Activated CD4-positive, alpha-beta T cell treated with anti-CD3 and anti-CD28 coated beads, Interleukin-2, amount 10 ng/mL, durations not matched to agents 7 days and 5 days (primary cell): ENCODE data around the gene PREX1. TPM values are rescaled to one million over a fixed set of nuclear protein-coding genes. Genes with fewer than 3 reads are reported as not detected.

Experiments
- CTCF ChIA-PET: fragments of 350-600 bp; sonication (Branson Sonifier 250); formaldehyde crosslinking; loops from one replicate; lab custom pipeline; 2021; ENCODE audit warnings: antibody characterized with exemption; lab: Charles Lee
- POLR2A ChIA-PET: fragments of 350-600 bp; sonication (Branson Sonifier 250); formaldehyde crosslinking; loops from one replicate; lab custom pipeline; 2021; ENCODE audit warnings: antibody characterized with exemption; lab: Charles Lee
- DNase-seq: peaks from one replicate; pipeline ENCODE4 v3.0.0-alpha.2; 2020
- H3K27ac Mint-ChIP-seq: one replicate; pipeline ENCODE4 v1.8.0; 2021; ENCODE audit warnings: mild to moderate bottlenecking, moderate library complexity, mixed read lengths
- H3K27me3 Mint-ChIP-seq: one replicate; pipeline ENCODE4 v1.8.0; 2021; ENCODE audit warnings: mixed read lengths
- H3K36me3 Mint-ChIP-seq: one replicate; pipeline ENCODE4 v1.8.0; 2021; ENCODE audit warnings: low read depth, mixed read lengths
- H3K4me1 Mint-ChIP-seq: one replicate; pipeline ENCODE4 v1.8.0; 2021; ENCODE audit warnings: mixed read lengths
- H3K4me3 Mint-ChIP-seq: one replicate; pipeline ENCODE4 v1.8.0; 2021; ENCODE audit warnings: mild to moderate bottlenecking, moderate library complexity, mixed read lengths
- H3K9me3 Mint-ChIP-seq: one replicate; pipeline ENCODE4 v1.8.0; 2021; ENCODE audit warnings: mixed read lengths
- total RNA-seq, 2 experiments: library from RNA; stranded (reverse); gene quantifications; one replicate each; pipeline ENCODE4 v1.2.3, GENCODE V29; 2021

The PREX1 gene
- total RNA-seq, 2 experiments from 2014 or later, result 81.0 to 86.1 TPM

DNA sequence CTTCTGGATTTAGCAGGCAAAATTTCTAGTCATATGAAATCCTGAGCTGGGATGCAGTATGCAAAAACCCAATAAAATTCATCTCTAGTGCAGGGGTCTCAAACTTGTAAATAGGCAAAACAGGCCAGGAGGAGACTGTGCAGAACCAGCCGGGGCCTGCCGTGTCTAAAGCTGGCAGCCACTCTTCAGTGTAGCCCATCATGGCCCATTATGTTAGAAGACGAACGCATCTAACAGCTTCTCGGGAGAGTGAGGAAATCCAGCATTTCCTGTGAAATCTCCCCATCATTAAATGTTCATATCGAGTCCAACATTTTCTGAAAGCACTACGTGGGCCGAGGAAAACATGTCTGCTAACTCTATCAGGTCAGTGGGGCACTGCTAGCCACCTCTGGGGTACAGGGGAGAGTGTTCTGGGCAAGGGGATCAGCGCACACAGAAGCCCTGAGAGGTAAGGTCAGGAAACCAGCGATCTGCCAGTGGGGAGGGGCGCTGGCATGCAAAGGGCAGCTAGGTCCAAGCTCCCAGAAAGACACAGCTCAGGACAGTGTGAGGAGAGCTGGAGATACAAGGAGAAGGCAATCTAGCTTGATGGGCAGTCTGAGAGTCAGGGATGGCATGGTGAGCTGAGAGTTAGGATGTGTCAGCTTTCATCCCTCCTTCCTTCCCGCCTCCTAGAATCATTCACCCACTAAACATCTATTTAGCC, 144.2 kb downstream of the PREX1 start:
- ChIA-PET POLR2A (interaction anchor here (0.6 kb wide), 1 partner anchor 153 kb away, joined by 3 read pairs; no protein-coding TSS in a partner anchor), CTCF (interaction anchor here (0.7 to 1.8 kb wide), 3 partner anchors 26 to 302 kb away, joined by 3 to 6 read pairs (median 3); no protein-coding TSS in a partner anchor)
- H3K4me1 Mint-ChIP-seq, result peaks cover 13% of the 10 kb centered on the region
- no peaks in the 10 kb centered on the region for H3K9me3 Mint-ChIP-seq
- DNase-seq, result no peak
- H3K36me3 Mint-ChIP-seq, result peaks cover 32% of the 10 kb centered on the region
- H3K27ac Mint-ChIP-seq, result no peak overlapping the region
- H3K27me3 Mint-ChIP-seq, result no peaks in the 10 kb centered on the region
- no peak overlapping the region for H3K4me3 Mint-ChIP-seq

DNA sequence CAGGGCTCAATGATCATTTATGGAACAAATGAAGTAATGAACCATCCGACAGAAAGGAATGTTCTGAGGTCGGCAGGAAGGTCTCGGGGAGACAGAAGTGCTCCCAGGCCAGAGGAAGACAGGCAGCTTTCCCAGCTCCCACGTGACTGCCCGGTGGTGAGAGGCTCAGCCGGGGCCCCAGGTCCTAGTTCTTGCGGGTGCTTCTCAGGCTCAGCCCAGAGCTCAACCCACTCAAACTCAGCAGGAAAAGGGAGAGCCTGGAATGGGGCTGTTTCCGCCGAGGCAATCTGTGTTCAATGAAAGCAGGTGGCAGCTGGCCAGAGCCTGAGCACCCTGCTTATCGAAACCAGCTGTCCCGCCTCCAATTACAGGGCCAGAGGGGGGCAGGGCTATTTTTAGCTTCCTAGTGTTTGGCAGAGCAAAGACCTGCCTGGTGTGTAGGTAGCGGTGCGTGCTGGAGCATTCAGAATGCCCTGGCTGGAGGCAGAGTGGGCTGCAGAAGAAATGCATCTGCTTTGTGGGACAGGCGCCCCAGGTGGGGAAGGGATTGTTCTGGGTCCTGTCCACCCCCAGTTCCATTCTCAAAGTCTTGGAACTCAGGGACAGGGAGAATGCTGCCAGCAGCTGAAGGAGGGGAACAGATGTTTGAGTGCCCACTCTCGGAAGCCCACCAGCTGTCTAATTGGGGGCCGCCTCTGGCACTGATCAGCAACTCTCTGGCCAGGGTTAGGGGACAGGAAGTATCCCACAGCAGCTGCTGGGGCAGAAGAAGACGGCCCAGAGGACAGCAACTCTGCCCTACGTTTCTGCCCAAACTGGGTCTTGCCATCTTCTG, 145.1 kb downstream of the PREX1 start:
- CTCF ChIA-PET, result interaction anchor here (1.3 to 1.6 kb wide), 2 partner anchors 25 to 194 kb away, joined by 4 read pairs; no protein-coding TSS in a partner anchor
- H3K4me3 Mint-ChIP-seq, result no peak overlapping the region
- POLR2A ChIA-PET, result interaction anchor here (0.6 kb wide), 1 partner anchor 152 kb away, joined by 3 read pairs; no protein-coding TSS in a partner anchor

DNA sequence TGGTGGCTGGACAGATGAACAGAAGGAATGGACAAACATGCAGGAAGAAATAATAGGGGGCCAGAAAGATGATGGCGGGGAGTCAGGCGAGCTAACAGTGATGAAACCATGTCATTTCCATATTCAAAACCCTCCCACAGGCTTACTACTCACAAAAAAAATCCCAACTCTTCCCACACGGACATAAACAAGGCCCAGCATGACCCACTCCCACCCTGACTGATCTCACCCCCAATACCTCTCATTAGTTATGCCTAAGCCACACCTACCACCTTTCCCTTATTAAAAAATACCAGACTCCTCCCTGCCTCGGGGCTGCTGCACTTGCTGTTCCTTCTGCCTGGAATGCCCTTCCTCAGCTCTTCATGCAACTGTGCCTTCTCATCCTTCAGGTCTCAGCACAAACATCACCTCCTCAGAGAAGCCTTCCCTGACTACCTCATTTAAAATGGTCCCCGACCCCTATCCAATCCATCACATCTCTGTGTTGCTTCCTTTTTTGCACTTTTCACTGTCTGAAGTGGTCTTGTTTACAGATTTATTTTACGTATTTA, 145.8 kb downstream of the PREX1 start:
- POLR2A ChIA-PET, result interaction anchor here (0.6 kb wide), 1 partner anchor 34 kb away, joined by 7 read pairs; no protein-coding TSS in a partner anchor
- no peaks in the 10 kb centered on the region for H3K27me3 Mint-ChIP-seq
- peaks cover 22% of the 10 kb centered on the region for H3K36me3 Mint-ChIP-seq
- H3K27ac Mint-ChIP-seq, result no peak overlapping the region
- no peak overlapping the region for H3K4me3 Mint-ChIP-seq
- DNase-seq, result no peak
- H3K4me1 Mint-ChIP-seq, result peaks cover 13% of the 10 kb centered on the region
- CTCF ChIA-PET, result interaction anchor here (1.3 to 1.6 kb wide), 2 partner anchors 24 to 194 kb away, joined by 4 read pairs; no protein-coding TSS in a partner anchor
- H3K9me3 Mint-ChIP-seq, result no peaks in the 10 kb centered on the region

More for the DNA sequence above, 145.1 kb downstream of the PREX1 start:
- no peak for DNase-seq
- Mint-ChIP-seq H3K9me3 (no peaks in the 10 kb centered on the region), H3K4me1 (peaks cover 13% of the 10 kb centered on the region), H3K27me3 (no peaks in the 10 kb centered on the region), H3K27ac (no peak overlapping the region), H3K36me3 (peaks cover 23% of the 10 kb centered on the region)

DNA sequence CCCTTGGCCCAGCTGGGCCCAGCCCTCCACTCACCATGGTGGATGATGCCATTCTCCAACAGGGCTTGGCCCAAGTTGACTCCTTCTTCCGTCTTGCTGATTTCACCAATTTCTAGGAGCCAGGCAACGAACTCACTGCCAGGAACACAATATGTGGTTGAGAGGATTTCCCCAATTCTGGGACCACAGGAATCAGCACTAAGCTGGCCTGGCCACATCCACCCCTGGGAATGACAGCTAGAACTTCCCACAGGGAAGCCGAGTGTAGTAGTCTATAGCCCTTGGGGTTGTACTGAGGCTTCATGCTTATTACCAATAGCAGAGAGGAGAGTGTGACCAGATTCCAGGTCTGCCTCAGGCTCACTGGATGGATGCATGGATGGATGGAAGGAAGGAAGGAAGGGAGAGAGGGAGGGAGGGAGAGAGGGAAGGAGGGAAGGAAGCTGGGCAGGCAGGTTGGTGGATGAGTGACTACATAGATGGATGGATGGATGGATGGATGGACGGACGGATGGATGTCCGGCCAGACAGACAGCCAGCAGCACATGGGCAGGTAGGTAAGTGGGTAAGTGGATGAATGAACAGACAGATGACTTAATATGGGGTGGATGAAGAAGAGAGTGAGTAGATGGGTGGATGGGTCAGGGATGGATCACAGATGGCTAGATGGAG, 146.5 kb downstream of the PREX1 start:
- Mint-ChIP-seq H3K27me3 (no peaks in the 10 kb centered on the region), H3K4me1 (peaks cover 13% of the 10 kb centered on the region), H3K36me3 (peaks cover 25% of the 10 kb centered on the region), H3K9me3 (no peaks in the 10 kb centered on the region), H3K27ac (no peak overlapping the region), H3K4me3 (no peak overlapping the region)
- no peak for DNase-seq
- CTCF ChIA-PET, result interaction anchor here (1.6 kb wide), 1 partner anchor 24 kb away, joined by 4 read pairs; no protein-coding TSS in a partner anchor
- POLR2A ChIA-PET, result interaction anchor here (0.6 kb wide), 1 partner anchor 35 kb away, joined by 7 read pairs; no protein-coding TSS in a partner anchor

DNA sequence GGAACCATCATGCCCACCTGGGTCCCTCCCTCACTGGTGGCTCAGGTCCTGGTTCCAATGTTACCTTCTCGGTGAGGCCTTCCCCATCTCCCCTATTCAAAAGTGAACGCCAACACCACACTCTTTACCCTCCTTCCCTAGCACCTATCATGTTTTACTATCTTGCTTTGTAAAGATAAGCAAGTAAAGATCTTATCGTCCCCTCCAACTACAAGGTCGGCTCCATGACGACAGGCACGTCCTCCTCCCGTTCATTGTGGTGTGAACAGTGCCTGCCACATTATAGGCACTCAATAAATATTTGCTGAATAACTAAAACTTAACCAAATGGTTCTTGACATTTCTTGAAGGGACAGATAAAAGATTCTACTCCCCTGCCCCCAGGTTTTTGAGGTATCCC, 147.1 kb downstream of the PREX1 start:
- H3K4me1 Mint-ChIP-seq, result peaks cover 13% of the 10 kb centered on the region
- peaks cover 31% of the 10 kb centered on the region for H3K36me3 Mint-ChIP-seq
- ChIA-PET CTCF (no interaction called here), POLR2A (no interaction called here)
- no peaks in the 10 kb centered on the region for H3K9me3 Mint-ChIP-seq
- no peak overlapping the region for H3K4me3 Mint-ChIP-seq
- H3K27me3 Mint-ChIP-seq, result no peaks in the 10 kb centered on the region
- no peak overlapping the region for H3K27ac Mint-ChIP-seq
- DNase-seq, result no peak

DNA sequence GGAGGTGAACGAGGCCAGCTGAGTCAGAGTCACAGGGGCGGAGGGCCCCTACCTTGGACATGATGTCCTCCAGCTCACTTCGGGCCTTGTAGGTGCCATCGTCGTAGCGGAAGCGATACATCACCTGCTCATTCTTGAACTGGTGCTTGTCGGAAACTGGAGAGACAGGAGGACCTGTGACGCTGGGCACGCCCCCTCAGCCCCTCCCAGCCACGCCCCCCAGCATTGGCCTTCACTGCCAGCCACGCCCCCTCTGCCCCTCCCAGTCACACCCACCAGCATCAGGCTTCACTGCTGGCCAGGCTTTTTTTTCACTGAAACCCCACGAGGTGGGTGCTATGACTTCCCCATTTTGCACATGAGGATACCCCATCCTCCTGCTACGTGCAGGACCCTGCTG, 148.2 kb downstream of the PREX1 start:
- Mint-ChIP-seq H3K4me3 (no peak overlapping the region), H3K9me3 (no peaks in the 10 kb centered on the region), H3K27me3 (no peaks in the 10 kb centered on the region), H3K4me1 (peaks cover 9% of the 10 kb centered on the region), H3K27ac (no peak overlapping the region), H3K36me3 (peaks cover 31% of the 10 kb centered on the region)
- ChIA-PET POLR2A (no interaction called here), CTCF (no interaction called here)
- no peak for DNase-seq

DNA sequence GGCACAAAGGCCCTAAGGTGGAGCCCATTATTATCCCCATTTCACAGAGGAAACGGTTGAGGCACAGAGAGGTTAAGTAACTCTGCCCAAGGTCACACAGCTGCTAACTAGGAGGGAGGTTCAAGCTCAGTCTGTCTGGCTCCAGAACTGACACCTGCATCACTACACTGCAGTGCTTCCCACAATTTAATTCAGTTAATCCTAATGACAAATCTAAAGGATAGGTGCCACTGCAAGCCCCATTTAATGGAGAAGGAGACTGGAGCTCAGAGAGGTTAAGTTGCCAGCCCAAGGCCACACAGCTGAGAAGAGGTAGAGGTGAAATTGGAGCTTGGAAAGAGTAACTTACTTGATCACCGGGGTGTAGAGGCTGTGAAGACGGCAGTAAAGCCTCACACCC, 148.8 kb downstream of the PREX1 start:
- peaks cover 25% of the 10 kb centered on the region for H3K36me3 Mint-ChIP-seq
- no peak overlapping the region for H3K27ac Mint-ChIP-seq
- CTCF ChIA-PET, result no interaction called here
- H3K4me1 Mint-ChIP-seq, result peaks cover 6% of the 10 kb centered on the region
- DNase-seq, result no peak
- no peaks in the 10 kb centered on the region for H3K27me3 Mint-ChIP-seq
- POLR2A ChIA-PET, result no interaction called here
- H3K4me3 Mint-ChIP-seq, result no peak overlapping the region
- no peaks in the 10 kb centered on the region for H3K9me3 Mint-ChIP-seq

DNA sequence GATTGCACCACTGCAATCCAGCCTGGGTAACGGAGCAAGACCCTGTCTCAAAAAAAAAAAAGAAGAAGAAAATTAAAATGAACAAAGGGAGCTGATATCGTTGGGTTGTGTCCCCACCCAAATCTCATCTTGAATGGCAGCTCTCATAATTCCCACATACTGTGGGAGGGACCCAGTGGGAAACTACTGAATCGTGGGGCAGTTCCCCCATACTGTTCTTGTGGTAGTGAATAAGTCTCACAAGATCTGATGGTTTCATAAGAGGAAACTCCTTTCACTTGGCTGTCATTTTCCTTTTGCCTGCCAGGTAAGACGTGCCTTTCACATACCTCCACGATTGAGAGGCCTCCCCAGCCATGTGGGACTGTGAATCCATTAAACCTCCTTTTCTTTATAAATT, 149.4 kb downstream of the PREX1 start:
- H3K27ac Mint-ChIP-seq, result peak overlapping the region; percentile 11

DNA sequence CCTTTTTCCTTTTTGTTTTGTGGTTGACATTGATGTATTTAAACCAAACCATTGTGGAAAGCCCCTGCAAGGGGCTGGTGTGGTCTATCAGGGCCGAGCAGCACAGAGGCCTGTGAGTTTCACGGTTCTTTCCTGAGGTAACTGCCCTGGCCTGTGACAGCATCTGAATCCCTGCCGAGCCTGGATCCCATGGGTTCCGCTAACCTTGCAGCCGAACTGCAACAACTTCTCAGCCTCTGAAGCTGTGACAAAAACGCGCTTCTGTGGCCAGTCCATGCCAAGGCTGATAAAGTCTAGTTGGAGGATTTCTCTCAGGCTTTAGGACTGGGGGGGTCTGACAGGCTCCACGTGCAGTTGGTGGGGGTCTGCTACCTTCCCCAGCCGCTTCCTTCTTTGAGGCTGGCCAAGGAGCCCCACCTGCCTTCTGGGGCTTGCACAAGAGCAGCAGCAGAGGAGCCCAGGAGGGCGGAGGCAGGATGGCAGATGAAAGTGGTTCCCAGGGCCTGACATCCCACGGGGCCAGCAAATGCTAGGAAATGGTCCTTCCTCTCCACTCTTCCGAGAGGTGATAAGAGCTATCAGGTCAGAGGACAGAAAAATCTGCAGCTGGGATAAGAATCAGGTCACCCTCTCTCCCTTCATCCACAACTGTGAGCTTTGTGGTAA, 150.9 kb downstream of the PREX1 start:
- H3K4me3 Mint-ChIP-seq, result no peak overlapping the region
- H3K36me3 Mint-ChIP-seq, result peaks cover 31% of the 10 kb centered on the region

More for the DNA sequence above, 149.4 kb downstream of the PREX1 start:
- peaks cover 27% of the 10 kb centered on the region for H3K36me3 Mint-ChIP-seq
- no peak overlapping the region for H3K4me3 Mint-ChIP-seq
- no peak for DNase-seq
- peaks cover 2% of the 10 kb centered on the region for H3K4me1 Mint-ChIP-seq
- no peaks in the 10 kb centered on the region for H3K9me3 Mint-ChIP-seq
- ChIA-PET CTCF (interaction anchor here (1.1 kb wide), 1 partner anchor 19 kb away, joined by 3 read pairs; no protein-coding TSS in a partner anchor), POLR2A (no interaction called here)
- H3K27me3 Mint-ChIP-seq, result no peaks in the 10 kb centered on the region

DNA sequence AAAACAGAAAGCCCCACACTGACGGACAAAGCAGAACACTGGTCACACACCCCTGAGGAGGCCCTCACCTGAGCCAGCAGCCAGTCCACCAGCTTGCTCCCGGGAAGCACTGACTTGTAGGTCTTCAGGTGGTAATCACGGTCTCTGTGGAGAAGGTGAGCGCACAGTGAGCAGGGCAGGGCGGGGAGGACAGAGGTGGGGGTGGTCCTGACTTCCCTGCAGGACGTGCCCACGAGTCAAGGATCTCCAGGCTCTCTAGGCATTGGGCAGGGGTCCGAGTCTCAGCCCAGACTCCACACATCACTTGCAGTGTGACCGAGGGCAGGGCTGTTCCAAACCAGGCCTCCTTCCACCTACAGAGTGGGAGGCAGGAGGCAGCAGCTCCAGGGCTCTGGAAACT, 151.7 kb downstream of the PREX1 start:
- H3K9me3 Mint-ChIP-seq, result no peaks in the 10 kb centered on the region
- H3K36me3 Mint-ChIP-seq, result peaks cover 38% of the 10 kb centered on the region
- no peaks in the 10 kb centered on the region for H3K27me3 Mint-ChIP-seq
- H3K4me3 Mint-ChIP-seq, result no peak overlapping the region
- DNase-seq, result no peak
- ChIA-PET CTCF (interaction anchor here (0.6 kb wide), 1 partner anchor 360 kb away, joined by 4 read pairs; no protein-coding TSS in a partner anchor), POLR2A (no interaction called here)
- no peaks in the 10 kb centered on the region for H3K4me1 Mint-ChIP-seq
- H3K27ac Mint-ChIP-seq, result no peak overlapping the region

More for the DNA sequence above, 150.9 kb downstream of the PREX1 start:
- no peak overlapping the region for H3K27ac Mint-ChIP-seq
- H3K27me3 Mint-ChIP-seq, result no peaks in the 10 kb centered on the region
- POLR2A ChIA-PET, result no interaction called here
- no peaks in the 10 kb centered on the region for H3K4me1 Mint-ChIP-seq
- no peak for DNase-seq
- no peaks in the 10 kb centered on the region for H3K9me3 Mint-ChIP-seq
- CTCF ChIA-PET, result interaction anchor here (0.6 to 1.1 kb wide), 2 partner anchors 11 to 249 kb away, joined by 3 read pairs; no protein-coding TSS in a partner anchor

DNA sequence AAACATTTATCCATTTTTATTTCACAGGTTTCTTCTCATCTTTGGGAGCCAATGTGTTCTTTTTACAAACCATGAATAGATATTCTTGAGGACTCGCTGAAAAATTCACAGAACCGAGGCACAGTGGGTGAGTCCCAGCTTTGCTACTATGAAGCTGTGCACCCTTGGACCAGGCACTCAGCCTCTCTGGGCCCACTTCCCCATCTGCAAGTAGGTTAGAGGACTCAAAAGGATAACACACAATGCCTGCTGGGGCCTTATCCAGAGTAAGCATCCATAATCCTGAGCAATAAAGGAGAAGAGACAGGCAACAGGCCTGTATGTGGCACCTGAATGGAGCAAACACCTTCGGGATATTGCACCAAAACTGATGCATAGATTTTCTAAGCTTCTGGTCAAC, 153.3 kb downstream of the PREX1 start:
- DNase-seq, result no peak
- H3K4me1 Mint-ChIP-seq, result no peaks in the 10 kb centered on the region
- H3K27ac Mint-ChIP-seq, result no peak overlapping the region
- H3K27me3 Mint-ChIP-seq, result no peaks in the 10 kb centered on the region
- ChIA-PET CTCF (no interaction called here), POLR2A (interaction anchor here (0.7 kb wide), 1 partner anchor 605 kb away, joined by 3 read pairs; no protein-coding TSS in a partner anchor)
- H3K4me3 Mint-ChIP-seq, result no peak overlapping the region
- peaks cover 39% of the 10 kb centered on the region for H3K36me3 Mint-ChIP-seq
- H3K9me3 Mint-ChIP-seq, result no peaks in the 10 kb centered on the region
